ENCODE data around the gene MEIKIN. TPM values are rescaled to one million over a fixed set of nuclear protein-coding genes. Genes with fewer than 3 reads are reported as not detected.
"Not testable (repeated sequence)": the region's sequence is repeated elsewhere in the genome, so short reads cannot be mapped to it uniquely, and the experiment has no call there.

Gene MEIKIN
- total RNA-seq, 2 experiments from 2014 or later, result not detected

- ATAC-seq; H3K27ac Mint-ChIP-seq; intact Hi-C loops (cut with DNase I, micrococcal nuclease); H3K9me3 Mint-ChIP-seq (ENCODE audit: low read depth); POLR2A ChIA-PET; H3K4me1 Mint-ChIP-seq; H3K36me3 Mint-ChIP-seq (ENCODE audit: low read depth); DNase-seq; H3K27me3 Mint-ChIP-seq; H3K4me3 Mint-ChIP-seq; CTCF ChIA-PET: not testable (repeated sequence)
Observed at GRCh38 chr5:131832702-131833101, 112.8 kb downstream of the MEIKIN start.

- Mint-ChIP-seq H3K27ac (no peak overlapping the region), H3K4me1 (no peaks in the 10 kb centered on the region), H3K27me3 (peaks cover 2% of the 10 kb centered on the region), H3K36me3 (ENCODE audit: low read depth) (no peaks in the 10 kb centered on the region), H3K4me3 (no peak overlapping the region), H3K9me3 (ENCODE audit: low read depth) (peaks cover 4% of the 10 kb centered on the region)
- intact Hi-C loops (cut with DNase I, micrococcal nuclease), result no loop called here
- ATAC-seq (no peak), DNase-seq (no peak)
- ChIA-PET POLR2A (no interaction called here), CTCF (interaction anchor here (1.4 kb wide), 1 partner anchor 182 kb away, joined by 4 read pairs; no protein-coding TSS in a partner anchor)
Observed at GRCh38 chr5:131825404-131826013, 120.0 kb downstream of the MEIKIN start.

DNA sequence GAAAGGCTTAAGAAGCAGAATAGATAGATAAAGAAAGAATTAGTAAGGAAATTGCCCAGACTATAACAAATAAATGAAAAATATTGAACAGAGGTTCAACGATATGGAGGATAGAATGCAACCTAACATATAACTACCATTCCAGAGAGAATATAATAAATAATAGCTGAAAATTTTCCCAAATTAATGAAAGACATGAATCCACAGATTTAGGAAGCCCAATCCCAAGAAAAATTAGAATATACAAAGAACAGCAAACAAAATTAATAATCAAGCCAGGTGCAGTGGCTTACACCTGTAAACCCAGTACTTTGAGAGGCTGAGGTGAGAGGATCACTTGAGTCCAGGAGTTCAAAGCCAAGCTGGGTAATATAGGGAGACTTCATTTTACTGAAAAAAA lies 120.8 kb downstream of the MEIKIN start:
- H3K4me3 Mint-ChIP-seq, result no peak overlapping the region
- no peak overlapping the region for H3K27ac Mint-ChIP-seq
- intact Hi-C loops (cut with DNase I, micrococcal nuclease), result no loop called here
- POLR2A ChIA-PET, result no interaction called here
- peaks cover 2% of the 10 kb centered on the region for H3K27me3 Mint-ChIP-seq
- peaks cover 4% of the 10 kb centered on the region for H3K9me3 Mint-ChIP-seq (ENCODE audit: low read depth)
- DNase-seq (no peak), ATAC-seq (no peak)
- H3K4me1 Mint-ChIP-seq, result no peaks in the 10 kb centered on the region
- no peaks in the 10 kb centered on the region for H3K36me3 Mint-ChIP-seq (ENCODE audit: low read depth)
- CTCF ChIA-PET, result interaction anchor here (1.4 kb wide), 1 partner anchor 183 kb away, joined by 4 read pairs; no protein-coding TSS in a partner anchor

DNA sequence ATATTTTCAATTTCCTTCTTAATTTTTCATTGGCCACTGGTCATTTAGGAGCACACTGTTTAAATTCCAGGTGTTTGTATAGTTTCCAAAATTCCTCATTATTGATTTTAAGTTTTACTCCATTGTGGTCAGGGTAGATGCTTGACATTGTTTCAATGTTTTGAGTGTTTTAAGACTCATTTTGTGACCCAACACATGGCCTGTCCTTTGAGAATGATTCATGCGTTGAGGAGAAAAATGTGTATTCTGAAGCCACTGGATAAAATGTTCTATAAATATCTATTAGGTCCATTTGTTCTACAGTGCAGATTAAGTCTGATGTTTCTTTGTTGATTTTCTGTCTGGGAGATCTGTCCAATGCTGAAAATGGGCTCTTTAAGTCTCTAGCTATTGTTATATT lies 124.2 kb downstream of the MEIKIN start:
- Mint-ChIP-seq H3K27me3 (no peaks in the 10 kb centered on the region), H3K27ac (no peak overlapping the region), H3K4me3 (no peak overlapping the region), H3K9me3 (ENCODE audit: low read depth) (peaks cover 3% of the 10 kb centered on the region), H3K4me1 (peaks cover 2% of the 10 kb centered on the region), H3K36me3 (ENCODE audit: low read depth) (no peaks in the 10 kb centered on the region)
- ATAC-seq (no peak), DNase-seq (no peak)
- ChIA-PET POLR2A (no interaction called here), CTCF (no interaction called here)
- intact Hi-C loops (cut with DNase I, micrococcal nuclease), result no loop called here

- peaks cover 2% of the 10 kb centered on the region for H3K4me1 Mint-ChIP-seq
- CTCF ChIA-PET, result interaction anchor here (1.5 kb wide), 1 partner anchor 11 kb away, joined by 7 read pairs; no protein-coding TSS in a partner anchor
Observed at GRCh38 chr5:131818001-131818724, 127.3 kb downstream of the MEIKIN start.

GRCh38 chr5:131814990-131815389 lies 130.5 kb downstream of the MEIKIN start:
- intact Hi-C loops (cut with DNase I, micrococcal nuclease), result no loop called here
- H3K27me3 Mint-ChIP-seq, result no peaks in the 10 kb centered on the region
- H3K27ac Mint-ChIP-seq, result no peak overlapping the region
- peaks cover 2% of the 10 kb centered on the region for H3K4me1 Mint-ChIP-seq
- no peak for DNase-seq
- CTCF ChIA-PET, result no interaction called here
- POLR2A ChIA-PET, result no interaction called here
- no peak overlapping the region for H3K4me3 Mint-ChIP-seq
- no peak for ATAC-seq
- no peaks in the 10 kb centered on the region for H3K9me3 Mint-ChIP-seq (ENCODE audit: low read depth)
- no peaks in the 10 kb centered on the region for H3K36me3 Mint-ChIP-seq (ENCODE audit: low read depth)

More at GRCh38 chr5:131818001-131818724, 127.3 kb downstream of the MEIKIN start:
- no peaks in the 10 kb centered on the region for H3K36me3 Mint-ChIP-seq (ENCODE audit: low read depth)
- no peak overlapping the region for H3K27ac Mint-ChIP-seq
- intact Hi-C loops (cut with DNase I, micrococcal nuclease), result no loop called here
- no peak for DNase-seq
- ATAC-seq, result no peak
- H3K9me3 Mint-ChIP-seq (ENCODE audit: low read depth), result no peaks in the 10 kb centered on the region
- H3K27me3 Mint-ChIP-seq, result no peaks in the 10 kb centered on the region
- no peak overlapping the region for H3K4me3 Mint-ChIP-seq
- POLR2A ChIA-PET, result no interaction called here

DNA sequence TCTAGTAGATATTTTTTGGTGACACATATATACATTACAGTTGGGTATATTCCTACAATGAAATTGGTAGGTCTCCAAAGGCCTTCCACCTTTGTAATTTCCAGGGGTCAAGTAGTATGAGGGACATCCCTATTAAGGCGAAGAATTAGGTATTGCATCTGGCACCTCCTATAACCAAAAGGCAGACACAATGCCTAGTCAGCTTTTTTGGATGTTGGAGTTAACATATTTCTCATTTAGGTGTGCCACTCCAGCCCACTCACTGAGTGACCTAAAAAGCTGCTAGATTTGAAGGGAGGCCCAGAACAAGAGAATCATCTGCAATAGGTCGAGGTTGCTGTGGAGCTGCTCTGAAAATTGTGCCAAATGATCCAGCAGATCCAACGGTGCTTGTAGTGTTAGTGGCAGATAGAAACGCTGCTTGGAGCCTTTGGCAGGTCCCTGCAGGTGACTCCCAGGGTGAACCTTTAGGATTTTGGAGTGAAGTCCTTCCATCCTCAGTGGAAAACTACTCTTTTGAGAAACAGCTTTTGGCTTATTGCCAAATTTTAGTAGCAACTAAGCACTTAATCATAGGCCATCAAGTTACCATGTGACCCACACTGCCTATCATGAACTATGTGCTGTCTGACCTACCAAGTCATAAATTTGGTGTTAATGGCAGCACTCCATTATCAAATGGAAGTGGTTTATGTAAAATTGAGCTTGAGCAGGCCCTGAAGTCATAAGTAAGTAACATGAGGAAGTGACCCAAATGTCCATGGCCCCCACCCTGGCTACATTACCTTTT lies 132.9 kb downstream of the MEIKIN start:
- CTCF ChIA-PET, result interaction anchor here (0.6 to 0.7 kb wide), 2 partner anchors 167 to 195 kb away, joined by 3 to 6 read pairs; no protein-coding TSS in a partner anchor
- Mint-ChIP-seq H3K27me3 (peaks cover 3% of the 10 kb centered on the region), H3K4me3 (no peak overlapping the region), H3K36me3 (ENCODE audit: low read depth) (no peaks in the 10 kb centered on the region), H3K9me3 (ENCODE audit: low read depth) (no peaks in the 10 kb centered on the region), H3K4me1 (no peaks in the 10 kb centered on the region), H3K27ac (no peak overlapping the region)
- intact Hi-C loops (cut with DNase I, micrococcal nuclease), result no loop called here
- ATAC-seq (no peak), DNase-seq (no peak)
- POLR2A ChIA-PET, result no interaction called here

DNA sequence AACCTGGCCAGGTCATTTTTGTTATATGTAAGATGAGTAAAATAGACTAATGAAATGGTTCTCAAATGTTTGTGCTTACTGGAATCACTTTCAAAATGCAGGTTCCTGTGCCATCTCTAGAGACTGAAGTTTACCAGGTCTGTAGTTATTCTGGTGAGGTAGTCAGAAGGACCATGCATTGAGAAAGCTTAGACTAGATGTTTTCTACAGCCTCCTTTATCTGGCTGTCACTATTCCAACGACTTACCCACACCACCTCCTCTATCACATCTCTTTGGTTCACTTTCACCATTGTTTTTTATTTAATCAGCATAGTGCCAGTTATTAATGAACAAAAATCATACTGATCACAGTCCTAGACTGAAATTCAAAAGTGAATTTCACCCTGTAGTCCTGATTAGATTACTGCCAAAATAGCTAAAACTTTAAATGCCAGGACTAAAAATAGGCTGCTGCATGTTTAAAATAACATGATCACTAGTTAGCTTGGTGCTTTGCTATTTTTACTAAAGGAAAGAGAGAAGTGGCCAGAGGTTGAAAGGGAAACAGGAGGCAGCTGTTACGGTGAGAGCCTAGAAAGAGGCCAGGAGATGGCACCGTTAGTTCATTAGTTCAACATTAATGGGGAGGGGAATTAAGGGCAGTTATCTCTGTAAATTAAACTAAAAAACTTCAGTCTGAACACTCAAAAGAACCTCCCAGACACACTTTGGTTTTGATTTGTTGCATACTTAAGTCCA lies 134.8 kb downstream of the MEIKIN start:
- ChIA-PET CTCF (interaction anchor here (0.6 to 2.6 kb wide), 11 partner anchors 106 to 312 kb away, joined by 3 to 12 read pairs (median 3); no protein-coding TSS in a partner anchor), POLR2A (interaction anchor here (0.6 kb wide), 1 partner anchor 342 kb away, joined by 3 read pairs; no protein-coding TSS in a partner anchor)
- intact Hi-C loops (cut with DNase I, micrococcal nuclease), result loop anchor here (1.0 to 2.0 kb wide), 4 partner anchors 196 to 253 kb away; no protein-coding TSS in a partner anchor
- Mint-ChIP-seq H3K9me3 (ENCODE audit: low read depth) (no peaks in the 10 kb centered on the region), H3K4me3 (no peak overlapping the region), H3K27ac (no peak overlapping the region), H3K36me3 (ENCODE audit: low read depth) (no peaks in the 10 kb centered on the region), H3K4me1 (no peaks in the 10 kb centered on the region), H3K27me3 (peaks cover 3% of the 10 kb centered on the region)
- ATAC-seq (no peak), DNase-seq (no peak)

DNA sequence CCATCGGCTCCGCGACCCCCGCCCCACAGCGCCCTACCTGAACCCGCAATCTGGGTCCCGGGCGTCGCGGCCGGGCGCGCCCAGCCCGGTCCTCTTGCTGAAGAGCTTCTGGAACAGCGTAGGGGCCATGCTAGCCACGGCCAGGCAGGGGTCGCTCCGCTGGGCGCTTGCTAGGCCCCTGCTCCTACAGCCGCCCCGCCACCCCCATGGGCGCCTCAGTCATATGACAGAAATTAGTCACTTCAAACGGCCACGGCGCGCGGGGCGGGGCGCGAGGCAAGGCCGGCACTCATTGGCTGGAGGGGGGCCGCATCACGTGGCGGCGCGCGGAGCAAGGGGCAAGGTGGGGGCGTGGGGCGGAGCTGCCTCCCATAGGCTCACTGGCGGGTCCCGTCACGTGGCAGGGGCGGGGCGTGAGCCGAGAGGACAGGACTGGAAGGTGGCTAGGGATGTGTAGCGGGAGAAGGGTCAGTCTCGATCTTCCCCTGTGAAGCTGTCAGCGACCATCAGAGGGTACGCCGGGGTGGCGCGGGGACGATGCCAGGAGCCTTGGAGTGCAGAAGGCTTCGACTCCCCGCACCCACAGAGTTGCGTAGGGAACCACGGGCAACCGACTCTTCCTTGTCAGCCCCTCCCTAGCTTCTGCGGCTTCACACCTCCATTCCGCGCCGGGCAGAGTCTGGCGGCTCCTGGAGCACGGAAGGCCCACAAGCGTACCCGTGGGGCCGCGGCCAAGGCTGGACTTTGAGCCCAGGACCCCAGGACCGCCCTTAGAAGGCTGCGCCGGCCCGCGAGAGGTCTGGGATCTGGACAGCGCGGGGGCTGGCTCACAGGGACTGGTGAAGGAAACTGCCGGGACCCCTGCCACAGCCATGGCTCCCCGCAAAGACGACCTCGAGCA lies 148.4 kb downstream of the MEIKIN start, which contains the start of gene FNIP1:
TSS of gene FNIP1 (minus strand) at position 225 of the 901 bp plus-strand sequence. CDS start at position 129, 96 bp downstream.
- Mint-ChIP-seq H3K27me3 (no peaks in the 10 kb centered on the region), H3K4me1 (peaks cover 28% of the 10 kb centered on the region), H3K36me3 (ENCODE audit: low read depth) (peaks cover 19% of the 10 kb centered on the region), H3K9me3 (ENCODE audit: low read depth) (no peaks in the 10 kb centered on the region), H3K27ac (peak within 1 kb of the TSS; percentile 91), H3K4me3 (peak within 1 kb of the TSS; percentile 99)
- ChIA-PET CTCF (interaction anchor here (0.6 to 1.3 kb wide), 3 partner anchors 74 to 803 kb away, joined by 3 to 4 read pairs (median 3); no protein-coding TSS in a partner anchor), POLR2A (interaction anchor here (1.3 kb wide), 1 partner anchor 165 kb away, joined by 4 read pairs; no protein-coding TSS in a partner anchor)
- intact Hi-C loops (cut with DNase I, micrococcal nuclease), result loop anchor here (1.0 to 10.0 kb wide), 16 partner anchors 50 to 630 kb away; partner anchors contain the start of genes RAPGEF6 (in 2 of the 2), CDC42SE2 (in 1 of the 2), LYRM7 (in 1 of the 2) and SLC22A4 (in 1 of the 2)
- peak; percentile 99 for DNase-seq
- peak; percentile 98 for ATAC-seq

All from activated CD4-positive, alpha-beta T cell treated with anti-CD3 and anti-CD28 coated beads for 36 hours (primary cell).